GM12865 (cell line): ENCODE measurements around the gene FAM216A.

Experiments used
- DNase-seq: peaks from one replicate; pipeline ENCODE4 v3.0.0; 2010; ENCODE audit warnings: low read depth
- H3K4me3 ChIP-seq: 2 replicates; pipeline ENCODE4 v1.5.1; 2011; ENCODE audit warnings: mild to moderate bottlenecking, low read depth, low read length, control low read depth
- CTCF ChIP-seq: IDR thresholded peaks from 2 replicates; pipeline ENCODE4 v1.5.1; 2011; ENCODE audit warnings: low read length, control low read depth, low read depth, inconsistent platforms; ENCODE audit not compliant: insufficient read depth; ENCODE audit errors: missing control alignments

The FAM216A gene

GRCh38 chr12:110431957-110432587 lies 36.6 kb upstream of the FAM216A start:
- peak; percentile 38 for DNase-seq
- no peak for TF ChIP-seq CTCF
- H3K4me3 ChIP-seq = peak overlapping the region; percentile 56

- no peak for TF ChIP-seq CTCF
- DNase-seq = no peak
- H3K4me3 ChIP-seq = no peak overlapping the region
Measured at GRCh38 chr12:110436231-110436630, 32.4 kb upstream of the FAM216A start.

GRCh38 chr12:110444455-110444854 lies 24.2 kb upstream of the FAM216A start:
- no peak for TF ChIP-seq CTCF
- no peak overlapping the region for H3K4me3 ChIP-seq
- no peak for DNase-seq

GRCh38 chr12:110449799-110450497 lies 18.7 kb upstream of the FAM216A start, which contains the start of gene ARPC3:
ARPC3 (minus strand) TSS chr12:110450337; CDS start chr12:110450260, 77 bp downstream.
- DNase-seq = peak; percentile 98
- peak within 1 kb of the TSS; percentile 87 for H3K4me3 ChIP-seq
- TF ChIP-seq CTCF = peak; percentile 93

- no peak overlapping the region for H3K4me3 ChIP-seq
- DNase-seq = no peak
- no peak for TF ChIP-seq CTCF
Measured at GRCh38 chr12:110451263-110451662, 17.4 kb upstream of the FAM216A start.

- DNase-seq = no peak
- TF ChIP-seq CTCF = no peak
- no peak overlapping the region for H3K4me3 ChIP-seq
Measured at GRCh38 chr12:110453569-110454296, 14.9 kb upstream of the FAM216A start.
